ENCODE data around the gene SLC25A53.

GRCh38 chrX:104112326-104112951 lies 44.4 kb downstream of the SLC25A53 start, which contains the start of gene ZCCHC18:
- TF ChIP-seq USF2 (IDR thresholded peaks at IDR 0.05; ENCODE audit: low read depth, low read length) (no peak), CEBPB (IDR thresholded peaks at IDR 0.05; ENCODE audit: low read depth, low read length) (no peak), CTCF (conservative IDR thresholded peaks at IDR 0.05; ENCODE audit: low read depth, low read length) (no peak)

Data from IMR-90 (cell line).